Mesenteric fat pad (tissue), 1 donor: ENCODE measurements around the gene POLR3K. TPM values are rescaled to one million over a fixed set of nuclear protein-coding genes. Genes with fewer than 3 reads are reported as not detected.

Experiments
- DNase-seq: peaks from one replicate; pipeline ENCODE4 v3.0.0-alpha.2; 2020; ENCODE audit warnings: low spot score
- total RNA-seq: library from RNA; stranded (reverse); fragmentation: NEBNext Ultra II Directional; extraction: Animal tissue kit (Norgen Biotek cat#: 25700); gene quantifications from one replicate; pipeline ENCODE4 v1.2.1, GENCODE V29; 2021
- donor health status: DM: yes; HTN: yes; CAD: no.

The POLR3K gene
- total RNA-seq, 1 donor from 2014 or later, result 11.5 TPM

DNA sequence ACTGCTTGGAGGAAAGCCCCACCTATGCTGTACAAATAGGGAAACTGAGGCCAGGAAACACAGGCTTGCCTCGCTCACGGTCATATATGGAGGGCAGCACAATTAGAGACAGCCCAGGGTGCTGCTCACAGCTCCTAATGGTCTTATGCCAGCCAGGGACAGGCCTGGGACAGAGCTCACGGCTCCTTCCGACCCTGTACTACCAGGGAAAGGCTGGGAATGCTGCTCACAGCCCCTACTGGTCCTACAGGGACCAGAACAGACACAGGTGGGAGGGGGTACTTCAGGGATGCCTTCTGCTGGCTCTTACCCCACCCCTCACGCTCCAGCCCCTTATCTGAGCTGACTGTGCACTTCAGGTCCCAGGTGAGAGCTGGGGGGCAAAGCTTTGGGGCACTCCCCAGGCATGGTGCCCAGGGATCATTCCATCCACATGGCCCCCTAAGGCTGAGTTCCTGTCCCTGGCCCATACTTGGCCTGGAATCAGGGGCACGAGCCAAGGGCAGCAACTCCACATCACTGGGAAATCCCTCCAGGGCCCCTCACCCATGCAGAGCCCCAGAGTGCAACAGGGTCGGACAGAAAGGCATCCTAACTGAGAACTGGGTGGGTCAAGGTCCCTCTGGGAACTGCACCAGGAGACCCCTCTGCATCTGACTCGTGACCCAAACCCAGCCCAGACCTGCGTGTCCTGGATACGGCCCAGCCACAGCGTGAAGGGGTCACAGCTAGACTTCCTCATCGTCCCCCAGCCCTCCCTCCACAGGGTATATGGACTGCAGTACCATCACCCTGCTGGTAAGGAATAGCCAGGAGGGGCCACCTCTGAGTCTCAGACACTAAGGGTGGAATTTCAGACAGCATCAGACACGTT, 13.1 kb upstream of the POLR3K start:
- DNase-seq, result no peak

DNA sequence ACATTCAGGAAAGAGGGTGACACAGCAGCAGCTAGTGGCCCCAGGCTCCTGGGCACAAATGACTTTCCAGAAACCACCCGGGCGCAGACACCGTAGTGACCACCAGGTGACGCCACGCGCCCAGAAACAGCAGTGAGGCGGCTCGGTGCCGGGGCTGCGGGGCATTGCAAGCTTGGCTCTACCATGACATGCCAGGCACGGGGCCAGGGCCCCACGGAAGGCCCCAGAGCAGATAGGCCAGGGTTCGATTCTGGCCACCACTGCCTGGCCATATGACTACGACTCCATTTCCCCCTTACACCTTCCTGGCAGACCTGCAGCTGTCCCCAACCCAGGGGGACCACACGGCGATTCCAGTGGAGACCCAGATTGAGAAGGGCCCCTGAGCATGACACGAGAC, 12.3 kb upstream of the POLR3K start:
- DNase-seq, result peak; percentile 96

DNA sequence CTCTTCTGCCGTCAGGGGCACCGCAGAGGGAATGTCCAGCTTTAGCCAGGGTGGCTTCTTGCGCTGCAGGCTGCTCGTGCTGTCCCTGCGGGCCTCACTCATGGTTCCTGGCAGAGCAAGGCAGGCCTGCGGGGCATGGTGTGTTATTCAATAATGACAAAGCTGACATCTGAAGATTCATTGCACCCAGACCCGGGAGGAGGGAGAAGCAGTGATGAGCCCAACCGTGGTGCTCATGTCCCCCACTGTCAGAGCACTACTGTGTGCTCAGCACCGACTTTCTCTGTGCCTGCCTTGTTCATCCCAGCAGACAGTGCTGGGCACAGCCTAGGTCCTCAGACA, 11.5 kb upstream of the POLR3K start:
- DNase-seq, result no peak

DNA sequence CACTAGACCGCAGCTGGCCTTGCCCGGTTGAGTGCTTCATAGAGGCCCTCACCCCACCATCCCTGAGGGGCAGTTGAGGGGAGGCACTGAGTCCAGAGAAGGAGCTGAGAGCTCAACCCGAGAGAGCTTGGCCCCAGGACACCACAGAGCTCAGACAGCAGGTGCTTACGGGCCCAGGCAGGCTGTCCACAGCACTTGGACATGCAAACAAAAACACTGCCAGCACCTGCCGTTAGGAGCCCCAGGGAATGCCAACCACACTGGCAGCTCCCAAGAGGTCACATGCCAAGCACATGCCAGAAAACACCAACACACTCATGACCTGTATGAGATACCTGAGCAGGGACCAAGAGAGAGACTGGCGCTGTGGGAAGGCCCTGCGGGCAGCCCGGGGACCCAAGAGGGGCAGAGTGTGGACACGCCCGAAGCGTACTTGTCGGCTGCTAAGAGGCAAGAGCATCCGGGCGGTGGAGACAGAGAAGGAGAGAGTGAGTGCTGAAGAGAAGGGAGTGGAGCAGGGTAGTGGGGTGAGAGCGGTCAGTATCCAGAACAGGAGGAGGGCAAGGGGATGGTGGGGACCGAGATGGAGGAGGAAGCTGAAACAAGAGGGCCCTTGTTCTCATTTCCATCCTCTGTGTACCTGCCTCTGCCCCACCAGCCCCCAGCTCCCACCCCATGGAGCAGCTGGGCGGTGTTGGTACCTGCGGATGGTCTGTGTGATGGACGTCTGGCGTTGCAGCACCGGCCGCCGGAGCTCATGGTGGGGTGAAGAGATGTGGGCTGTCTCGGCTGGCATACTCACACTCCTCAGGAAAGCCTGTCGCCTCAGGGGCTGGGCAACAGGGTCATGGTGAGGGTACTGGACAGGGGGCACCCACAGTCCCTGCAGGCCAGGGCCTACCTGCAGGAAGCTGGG, 10.8 kb upstream of the POLR3K start:
- DNase-seq, result no peak

DNA sequence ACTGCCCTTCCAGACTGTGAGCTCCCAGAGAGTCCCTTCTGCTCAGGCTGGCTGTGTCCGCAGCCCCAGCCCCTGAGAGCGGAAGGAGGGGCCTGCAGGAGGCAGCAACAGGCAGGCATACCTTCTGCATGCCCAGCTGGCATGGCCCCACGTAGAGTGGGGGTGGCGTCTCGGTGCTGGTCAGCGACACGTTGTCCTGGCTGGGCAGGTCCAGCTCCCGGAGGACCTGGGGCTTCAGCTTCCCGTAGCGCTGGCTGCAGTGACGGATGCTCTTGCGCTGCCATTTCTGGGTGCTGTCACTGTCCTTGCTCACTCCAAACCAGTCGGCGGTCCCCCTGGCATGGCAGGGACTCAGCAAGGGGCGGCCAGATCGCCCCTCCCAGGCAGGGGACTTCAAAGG, 10.1 kb upstream of the POLR3K start:
- no peak for DNase-seq

DNA sequence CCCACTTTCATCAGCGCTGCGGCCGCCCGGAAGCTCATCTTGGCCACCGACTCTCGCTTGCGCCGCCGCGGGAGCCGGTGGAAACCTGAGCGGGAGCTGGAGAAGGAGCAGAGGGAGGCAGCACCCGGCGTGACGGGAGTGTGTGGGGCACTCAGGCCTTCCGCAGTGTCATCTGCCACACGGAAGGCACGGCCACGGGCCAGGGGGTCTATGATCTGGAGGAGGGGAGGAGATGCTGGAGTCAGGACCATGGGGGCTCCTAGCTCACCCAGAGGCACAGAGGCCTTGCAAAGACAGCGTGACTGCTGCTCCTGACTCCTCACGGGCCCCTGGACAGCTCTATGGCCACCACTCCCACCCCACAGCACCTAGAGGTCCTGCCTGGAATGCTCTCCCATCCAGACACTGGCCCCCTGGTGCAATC, 9.6 kb upstream of the POLR3K start:
- no peak for DNase-seq

DNA sequence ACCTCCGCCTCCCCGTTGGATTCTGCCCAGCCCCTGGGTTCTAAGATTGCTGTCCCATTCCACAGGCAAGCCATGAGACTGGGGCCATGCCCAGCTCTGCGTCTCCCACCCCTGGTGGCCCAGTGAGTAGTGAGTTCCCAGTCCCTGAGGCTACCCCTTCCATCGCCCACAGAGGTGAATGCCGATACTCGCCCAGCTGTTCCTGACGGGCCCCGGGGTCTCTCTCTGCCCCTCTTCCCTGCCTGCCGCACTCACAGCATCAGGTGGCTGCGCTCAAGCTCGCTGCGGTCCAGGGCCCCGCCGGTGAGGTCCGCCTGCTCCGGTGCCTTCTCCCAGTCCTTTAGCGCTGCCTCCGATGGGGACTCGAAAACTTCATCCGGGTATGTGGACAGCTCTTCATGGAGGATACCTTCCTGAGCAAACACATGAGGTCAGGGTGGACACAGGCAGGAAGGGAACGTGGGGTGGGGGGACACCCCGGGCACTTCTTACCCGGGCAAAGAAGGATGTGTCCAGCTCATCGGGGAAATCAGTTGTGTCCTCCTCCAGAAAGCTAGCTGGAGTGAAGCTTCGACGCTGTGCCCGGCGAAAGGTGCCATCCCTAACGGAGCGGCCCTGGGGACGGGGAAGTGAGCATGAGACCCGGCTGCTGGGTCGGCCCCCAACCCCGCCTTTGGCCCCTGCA, 9.0 kb upstream of the POLR3K start:
- DNase-seq, result no peak

DNA sequence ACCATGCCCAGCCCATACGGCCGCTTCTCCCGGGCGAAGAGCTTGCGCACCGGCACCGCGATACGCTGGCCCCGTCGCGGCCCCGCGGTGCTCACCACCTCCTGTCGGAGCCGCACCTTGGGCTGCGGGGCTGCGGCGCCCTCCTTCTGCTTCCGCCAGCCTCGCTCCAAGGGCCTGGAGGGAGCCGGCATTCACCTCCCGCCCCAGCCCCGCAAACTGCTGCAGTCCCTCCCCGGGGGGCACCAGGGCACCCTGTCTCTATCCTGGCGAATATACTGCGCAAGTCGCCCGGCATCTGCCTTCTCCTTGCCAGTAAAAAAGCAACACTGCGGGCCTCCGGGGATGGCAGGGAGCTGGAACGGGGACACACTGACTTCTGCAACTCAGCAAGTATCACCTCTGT, 8.5 kb upstream of the POLR3K start:
- DNase-seq, result no peak

DNA sequence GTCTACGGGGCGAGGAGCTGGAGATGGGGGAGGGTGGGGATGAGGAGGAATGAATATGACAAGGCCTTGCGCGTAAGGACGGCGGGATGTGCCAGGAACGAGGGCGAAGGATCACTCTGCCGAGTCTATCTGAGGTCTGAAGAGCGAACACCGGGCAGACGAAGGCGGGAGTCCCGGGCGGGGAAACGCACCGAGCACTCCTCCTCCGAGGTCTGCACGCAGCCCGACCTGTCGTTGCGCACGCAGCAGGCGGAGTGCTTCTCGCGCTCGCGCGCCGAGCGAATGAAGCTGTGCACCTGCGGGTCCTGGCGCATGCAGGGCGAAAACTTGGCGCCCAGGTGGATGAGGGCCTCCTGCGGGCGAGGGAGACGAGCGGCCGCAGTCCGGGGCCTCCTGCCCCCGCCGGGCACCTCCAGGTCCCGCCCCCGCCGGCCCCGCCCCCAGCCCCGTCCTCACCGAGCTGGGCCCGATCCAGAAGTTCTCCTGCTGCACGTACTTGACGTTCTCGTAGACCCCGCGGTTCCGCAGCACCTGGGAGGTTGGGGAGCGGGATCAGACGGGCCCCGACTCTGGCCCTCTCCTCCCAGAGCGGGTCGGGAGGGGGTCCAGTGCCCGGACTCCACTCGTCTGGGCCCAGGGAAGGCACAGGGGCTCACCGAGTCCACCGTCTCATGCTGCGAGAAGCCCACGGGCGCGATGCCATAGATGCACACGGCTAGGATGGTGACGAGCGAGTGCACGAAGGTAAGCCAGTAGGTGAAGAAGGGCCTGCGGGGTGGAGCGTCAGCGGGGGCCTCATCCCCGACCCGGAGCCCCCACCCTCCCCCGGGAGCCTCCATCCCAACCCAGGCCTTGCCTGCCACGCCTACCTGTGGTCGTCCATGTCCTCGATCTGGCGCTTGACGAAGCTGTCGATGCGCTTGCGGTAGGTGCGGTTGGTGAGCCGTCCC, 7.8 kb upstream of the POLR3K start:
- no peak for DNase-seq

DNA sequence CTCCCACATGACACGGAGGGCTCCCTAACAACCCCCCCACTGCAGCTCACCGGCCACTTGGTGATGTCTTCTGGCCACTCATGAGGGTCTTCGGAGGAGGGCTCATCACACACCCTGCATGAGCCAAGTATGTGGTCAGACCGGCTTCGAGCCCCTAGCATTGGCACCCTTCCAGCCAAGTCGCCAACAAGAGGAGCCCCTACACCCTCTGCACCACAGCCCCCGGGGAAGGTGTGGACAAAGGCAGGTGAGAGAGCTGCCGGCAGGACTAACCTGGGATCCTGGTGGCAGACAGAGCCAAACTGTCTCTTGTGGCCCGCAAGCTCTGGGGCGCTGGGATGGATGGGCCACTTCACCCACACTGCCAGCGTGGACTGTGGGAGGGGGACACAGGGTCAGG, 6.8 kb upstream of the POLR3K start:
- DNase-seq, result no peak

DNA sequence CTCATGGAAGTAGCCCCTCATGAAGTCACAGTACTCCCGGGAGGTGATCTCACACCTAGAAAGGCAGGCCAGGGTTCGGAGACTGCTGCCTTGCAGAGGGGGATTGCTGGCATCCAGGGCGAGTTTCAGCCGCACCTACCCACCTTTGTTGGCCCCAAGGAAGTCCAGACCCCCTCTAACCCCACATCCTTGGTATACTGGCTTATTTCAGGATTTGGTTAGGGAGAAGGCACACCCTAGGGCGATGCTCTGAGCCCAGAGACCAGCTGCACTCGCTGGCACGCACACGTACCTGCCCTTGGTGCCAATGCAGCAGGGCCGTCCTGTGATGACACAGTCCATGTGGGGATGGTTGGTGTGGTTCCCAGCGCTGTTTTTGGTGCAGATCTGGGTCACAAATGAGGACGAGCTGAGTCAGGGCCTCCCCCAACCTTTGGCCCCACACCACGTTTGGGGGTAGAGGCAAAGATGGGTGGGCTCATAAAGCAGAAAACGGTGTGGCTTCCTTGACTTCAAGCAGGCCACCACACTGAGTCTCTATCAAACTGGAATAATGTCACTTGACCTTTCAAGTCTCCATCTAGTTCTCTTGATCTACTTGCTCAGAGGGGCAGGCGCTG, 6.1 kb upstream of the POLR3K start:
- DNase-seq, result no peak

DNA sequence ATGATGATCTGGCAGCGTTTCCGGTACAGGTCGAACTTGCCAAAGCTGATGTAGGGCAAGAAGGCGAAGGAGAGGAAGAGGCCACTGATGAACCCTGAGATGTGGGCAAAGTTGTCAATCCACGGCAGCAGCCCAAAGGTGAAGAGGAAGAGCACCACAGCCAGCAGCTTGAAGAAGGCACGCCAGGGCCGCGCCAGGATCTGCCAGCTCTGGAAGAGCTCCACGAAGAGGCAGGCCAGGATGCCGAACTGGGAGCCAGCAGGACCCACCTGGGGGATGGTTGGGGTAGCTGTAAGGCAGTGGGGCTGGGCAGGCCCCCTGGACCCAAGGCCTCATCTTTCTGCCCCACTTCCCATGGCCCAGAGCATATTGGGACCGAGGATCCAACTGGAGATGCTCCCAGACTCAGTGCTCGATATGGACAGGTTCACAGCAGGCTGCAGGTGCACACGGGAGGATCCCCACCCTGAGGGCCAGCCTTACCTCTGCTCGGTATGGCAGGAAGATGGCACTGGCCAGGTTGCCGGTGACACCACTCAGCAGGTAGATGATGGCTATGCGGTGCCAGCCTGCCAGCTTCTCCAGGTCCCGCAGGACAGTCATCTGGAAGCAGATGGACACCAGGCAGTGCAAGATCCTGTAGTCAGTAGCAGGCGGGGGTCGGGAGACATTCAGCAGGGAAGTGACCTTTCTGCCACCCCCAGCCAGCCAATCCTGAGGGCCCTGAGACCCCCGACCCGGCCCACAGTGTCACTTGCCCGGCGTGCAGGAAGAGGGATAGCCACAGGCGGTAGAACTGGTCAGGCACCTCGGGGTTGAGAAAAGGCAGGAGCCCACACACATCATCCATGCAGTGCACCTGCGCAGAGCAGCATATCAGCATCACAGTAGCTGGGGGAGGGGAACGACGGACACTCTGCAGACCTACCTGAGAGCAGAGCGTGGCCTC, 5.4 kb upstream of the POLR3K start:
- DNase-seq, result no peak

DNA sequence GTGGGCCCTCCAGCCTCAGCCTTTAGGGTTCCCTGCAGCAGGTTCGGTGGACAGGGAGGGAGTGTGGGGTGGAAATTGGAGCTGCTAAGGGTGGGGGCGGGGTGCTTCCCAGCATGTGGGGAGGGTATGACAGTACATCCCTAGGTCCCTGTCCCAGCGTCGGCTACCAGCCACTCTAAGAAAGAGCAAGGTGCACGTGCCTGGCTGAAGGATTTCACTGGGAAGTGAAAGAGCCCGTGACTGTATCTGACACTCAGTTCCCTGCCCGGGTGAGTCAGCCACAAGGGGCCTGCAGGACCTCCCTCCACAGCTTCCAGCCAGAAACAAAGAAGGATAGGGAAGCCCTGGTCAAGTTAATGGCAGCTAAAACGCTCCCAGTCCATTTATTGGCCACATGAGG, 4.3 kb upstream of the POLR3K start:
- no peak for DNase-seq

DNA sequence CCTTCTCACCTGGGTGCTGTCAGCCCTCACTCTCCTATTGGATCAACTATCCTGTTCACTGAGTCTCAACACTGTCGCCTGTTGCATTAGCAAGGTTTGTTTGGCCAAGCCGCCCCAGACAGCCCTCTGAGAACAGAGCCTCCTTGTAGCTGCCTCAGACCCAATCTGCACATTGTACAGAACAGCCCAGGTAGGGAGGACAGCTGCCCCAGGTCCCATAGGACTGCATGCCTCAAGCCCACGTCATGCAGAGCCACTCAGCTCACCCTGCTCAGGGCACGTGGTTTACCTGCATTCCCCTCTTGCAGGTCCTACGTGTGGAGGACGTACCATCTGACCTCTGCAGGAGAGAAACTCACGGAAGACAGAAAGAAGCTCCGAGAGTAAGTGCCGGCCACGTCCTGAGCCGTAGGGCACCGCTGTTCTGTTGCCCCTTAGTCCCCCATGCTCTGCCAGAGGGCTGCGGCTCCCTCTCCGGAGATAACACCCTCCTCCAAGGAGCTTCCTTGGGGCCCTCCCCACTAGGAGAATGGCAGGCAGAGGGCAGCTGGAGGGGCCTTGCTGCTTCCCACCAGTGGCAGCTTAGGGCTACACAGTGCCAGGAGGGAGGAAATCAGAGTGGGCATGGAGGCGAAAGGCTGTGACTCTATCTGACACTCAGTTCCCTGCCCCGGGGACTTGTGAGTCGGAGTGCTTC, 3.0 kb upstream of the POLR3K start:
- no peak for DNase-seq

DNA sequence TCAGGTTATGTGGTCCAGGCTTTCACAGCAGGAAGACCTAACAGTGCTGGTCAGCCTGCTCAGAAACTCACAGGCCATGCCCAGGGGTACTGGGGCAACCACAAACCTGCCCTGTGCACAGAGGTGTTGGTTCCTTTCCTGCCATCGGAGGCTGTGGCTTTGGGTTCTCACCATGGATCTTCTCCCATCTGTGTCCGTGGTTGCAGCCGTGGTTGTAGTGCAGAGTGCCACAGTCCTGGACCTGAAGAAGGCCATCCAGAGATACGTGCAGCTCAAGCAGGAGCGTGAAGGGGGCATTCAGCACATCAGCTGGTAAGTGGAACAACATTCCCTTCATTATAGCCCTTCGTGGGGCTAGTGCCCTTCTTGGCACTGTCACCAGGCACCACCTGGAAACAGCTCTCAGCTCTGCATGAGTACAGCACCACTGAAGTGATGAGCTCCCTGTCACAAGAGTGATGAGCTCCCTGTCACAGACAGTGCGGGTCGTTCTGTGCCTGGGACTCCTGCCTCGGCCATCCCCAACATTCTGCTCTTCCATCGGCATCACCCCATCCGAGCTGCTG, 2.2 kb upstream of the POLR3K start:
- DNase-seq, result no peak

DNA sequence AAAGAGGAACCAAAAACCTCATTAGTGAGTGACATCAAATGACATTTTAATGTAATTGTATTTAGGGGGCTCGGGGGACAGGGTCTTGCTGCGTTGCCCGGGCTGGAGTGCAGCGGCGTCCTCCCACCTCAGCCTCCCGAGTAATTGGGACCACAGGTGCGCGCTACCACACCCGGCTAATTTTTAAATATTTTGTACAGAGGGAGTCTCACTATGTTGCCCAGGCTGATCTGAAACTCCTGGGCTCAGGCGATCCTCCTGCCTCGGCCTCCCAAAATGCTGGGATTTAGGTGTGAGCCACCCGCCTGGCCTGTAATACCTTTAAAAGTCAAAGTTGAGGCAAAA, 801 bp upstream of the POLR3K start:
- DNase-seq, result no peak

DNA sequence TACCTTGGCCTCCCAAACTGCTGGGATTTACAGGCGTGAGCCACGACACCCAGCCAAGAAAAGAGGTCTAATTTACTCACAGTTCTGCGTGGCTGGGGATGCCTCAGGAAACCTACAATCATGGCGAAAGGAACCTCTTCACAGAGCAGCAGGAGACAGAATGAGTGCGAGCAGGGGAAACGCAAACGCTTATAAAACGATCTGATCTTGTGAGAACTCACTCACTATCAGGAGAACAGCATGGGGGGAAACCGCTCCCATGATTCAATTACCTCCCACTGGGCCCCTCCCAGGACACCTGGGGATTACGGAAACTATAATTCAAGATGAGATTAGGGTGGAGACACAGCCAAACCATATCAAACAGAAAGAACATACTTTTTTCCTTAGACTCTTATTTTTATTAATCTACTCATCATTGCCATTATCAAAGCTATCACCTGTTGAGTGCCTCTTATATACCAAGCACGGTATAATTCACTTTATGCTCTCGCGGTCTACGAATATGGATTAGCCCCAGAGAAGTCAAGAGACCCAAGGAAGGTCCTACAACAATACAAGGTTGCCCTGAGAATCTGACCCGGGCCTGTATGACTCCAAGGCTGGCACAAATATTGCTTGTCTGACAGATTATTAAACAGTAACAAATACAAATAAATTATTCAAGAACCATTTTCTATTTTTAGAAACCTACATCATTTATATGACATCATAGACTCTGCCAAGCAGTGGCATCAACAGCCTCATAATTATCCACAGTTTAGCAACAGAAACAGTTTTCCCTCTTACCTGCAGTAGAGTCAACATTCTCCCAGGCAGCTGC, 2.4 kb downstream of the POLR3K start:
- no peak for DNase-seq
